ENCODE results near the gene PTPN11.
"Not testable (repeated sequence)": the region's sequence is repeated elsewhere in the genome, so short reads cannot be mapped to it uniquely, and the experiment has no call there.

Gene PTPN11

GRCh38 chr12:112514926-112515642 is 96.3 kb downstream of the PTPN11 start:
- no peak for DNase-seq (ENCODE audit: low read depth)

- DNase-seq (ENCODE audit: low read depth) = no peak
These were observed 97.1 kb downstream of the PTPN11 start for GRCh38 chr12:112515868-112516267.

- no peak for DNase-seq (ENCODE audit: low read depth)
These were observed 99.1 kb downstream of the PTPN11 start for GRCh38 chr12:112517730-112518364.

GRCh38 chr12:112518365-112518735 is 99.6 kb downstream of the PTPN11 start:
- no peak for DNase-seq (ENCODE audit: low read depth)

GRCh38 chr12:112519841-112520340 is 101.1 kb downstream of the PTPN11 start:
- not testable (repeated sequence) for DNase-seq (ENCODE audit: low read depth)

GRCh38 chr12:112523856-112524255 is 105.1 kb downstream of the PTPN11 start:
- DNase-seq (ENCODE audit: low read depth) = no peak

- DNase-seq (ENCODE audit: low read depth) = no peak
These were observed 105.5 kb downstream of the PTPN11 start for GRCh38 chr12:112524269-112524668.

GRCh38 chr12:112524676-112525425 is 106.1 kb downstream of the PTPN11 start:
- no peak for DNase-seq (ENCODE audit: low read depth)

GRCh38 chr12:112525426-112525809 is 106.7 kb downstream of the PTPN11 start:
- no peak for DNase-seq (ENCODE audit: low read depth)

GRCh38 chr12:112527082-112527481 is 108.3 kb downstream of the PTPN11 start:
- DNase-seq (ENCODE audit: low read depth) = no peak

GRCh38 chr12:112527501-112527900 is 108.8 kb downstream of the PTPN11 start:
- no peak for DNase-seq (ENCODE audit: low read depth)

GRCh38 chr12:112528521-112528920 is 109.8 kb downstream of the PTPN11 start:
- DNase-seq (ENCODE audit: low read depth) = no peak

- DNase-seq (ENCODE audit: low read depth) = no peak
These were observed 112.2 kb downstream of the PTPN11 start for GRCh38 chr12:112530941-112531340.

GRCh38 chr12:112532106-112532505 is 113.4 kb downstream of the PTPN11 start:
- no peak for DNase-seq (ENCODE audit: low read depth)

GRCh38 chr12:112533528-112533927 is 114.8 kb downstream of the PTPN11 start:
- no peak for DNase-seq (ENCODE audit: low read depth)

GRCh38 chr12:112535017-112535416 is 116.3 kb downstream of the PTPN11 start:
- DNase-seq (ENCODE audit: low read depth) = no peak

GRCh38 chr12:112535637-112536366 is 117.1 kb downstream of the PTPN11 start:
- no peak for DNase-seq (ENCODE audit: low read depth)

GRCh38 chr12:112536367-112536730 is 117.6 kb downstream of the PTPN11 start:
- no peak for DNase-seq (ENCODE audit: low read depth)

- DNase-seq (ENCODE audit: low read depth) = no peak
These were observed 119.1 kb downstream of the PTPN11 start for GRCh38 chr12:112537710-112538396.

- DNase-seq (ENCODE audit: low read depth) = no peak
These were observed 120.0 kb downstream of the PTPN11 start for GRCh38 chr12:112538740-112539139.

- DNase-seq (ENCODE audit: low read depth) = no peak
These were observed 120.5 kb downstream of the PTPN11 start for GRCh38 chr12:112539221-112539620.

- DNase-seq (ENCODE audit: low read depth) = no peak
These were observed 121.3 kb downstream of the PTPN11 start for GRCh38 chr12:112540021-112540420.
